ENCODE measurements around the gene TCFL5. TPM values are rescaled to one million over a fixed set of nuclear protein-coding genes. Genes with fewer than 3 reads are reported as not detected.

TCFL5 gene
- total RNA-seq, 1 donor from 2014 or later, result 11.0 TPM

DNA sequence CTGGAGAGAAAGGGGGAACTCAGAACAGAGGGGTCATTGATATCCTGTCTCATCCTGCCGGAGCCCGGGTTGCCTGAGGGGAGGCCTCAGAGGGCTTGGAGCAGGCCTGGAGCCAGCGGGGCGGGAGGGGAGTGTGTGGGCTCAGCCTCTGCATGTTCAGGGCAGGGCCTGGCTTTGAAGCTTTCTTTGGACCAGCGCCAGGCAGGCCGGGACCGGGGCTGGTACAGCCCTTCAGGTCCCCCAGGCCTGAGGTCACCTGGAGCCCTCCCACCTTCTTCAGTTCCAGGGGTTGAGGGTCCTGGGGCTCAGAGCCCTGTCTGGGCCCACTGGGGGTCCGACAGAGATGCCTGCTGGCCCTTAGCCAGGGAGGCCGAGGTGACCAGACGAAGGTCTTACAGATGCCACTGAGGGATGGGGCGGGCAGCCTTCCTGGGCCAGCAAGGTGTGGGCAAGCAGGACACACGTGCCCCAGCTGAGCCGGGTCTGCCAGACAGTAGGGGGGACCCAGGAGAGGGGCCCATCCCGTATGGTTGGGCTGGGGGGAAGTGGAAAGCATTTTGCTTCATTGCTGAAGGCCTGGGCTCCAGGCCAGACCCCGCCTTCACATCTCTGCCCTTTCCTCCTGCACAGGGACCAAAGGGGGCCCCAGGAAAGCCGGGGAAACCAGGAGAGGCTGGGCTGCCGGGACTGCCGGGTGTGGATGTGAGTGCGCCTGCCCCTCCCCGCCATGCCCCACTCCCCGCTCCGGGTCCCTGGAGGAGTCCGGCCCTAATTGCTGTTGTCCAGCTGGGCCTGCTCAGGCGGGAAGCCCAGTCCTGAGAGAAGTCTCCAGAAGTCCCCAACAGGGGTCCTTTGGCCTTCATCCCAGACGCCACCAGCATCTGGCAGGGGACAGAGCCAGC, 42.8 kb downstream of the TCFL5 start:
- Mint-ChIP-seq H3K4me3 (ENCODE audit: unreplicated experiment) (peak overlapping the region; percentile 34), H3K4me1 (ENCODE audit: low read depth, unreplicated experiment) (peaks cover 21% of the 10 kb centered on the region), H3K36me3 (ENCODE audit: low read depth, unreplicated experiment) (no peaks in the 10 kb centered on the region), H3K27ac (ENCODE audit: unreplicated experiment) (no peak overlapping the region), H3K27me3 (ENCODE audit: low read depth, unreplicated experiment) (peaks cover 2% of the 10 kb centered on the region), H3K9me3 (ENCODE audit: unreplicated experiment) (no peaks in the 10 kb centered on the region)
- Histone ChIP-seq H3K9ac (ENCODE audit: low read length) (no peak overlapping the region), H3K79me2 (ENCODE audit: insufficient read depth, low read length) (no peaks in the 10 kb centered on the region), H4K20me1 (ENCODE audit: insufficient read depth, low read length) (peaks cover 8% of the 10 kb centered on the region), H3K4me1 (ENCODE audit: insufficient read depth, low read length) (peaks cover 35% of the 10 kb centered on the region), H3K9me3 (ENCODE audit: insufficient read depth, low read depth, low read length) (no peaks in the 10 kb centered on the region), H3K4me3 (ENCODE audit: insufficient read depth, low read depth, low read length) (no peak overlapping the region), H3K36me3 (ENCODE audit: insufficient read depth, low read length) (no peaks in the 10 kb centered on the region), H3K27me3 (ENCODE audit: insufficient read depth, low read length) (peaks cover 15% of the 10 kb centered on the region), H2AFZ (ENCODE audit: low read depth, low read length) (no peak overlapping the region), H3K4me2 (ENCODE audit: low read length) (peak overlapping the region; percentile 41), H3K27ac (ENCODE audit: low read depth, low read length) (no peak overlapping the region)
- DNase-seq (ENCODE audit: low read depth), result no peak
- FAIRE-seq, result no peak
- TF ChIP-seq, protein P1, sequence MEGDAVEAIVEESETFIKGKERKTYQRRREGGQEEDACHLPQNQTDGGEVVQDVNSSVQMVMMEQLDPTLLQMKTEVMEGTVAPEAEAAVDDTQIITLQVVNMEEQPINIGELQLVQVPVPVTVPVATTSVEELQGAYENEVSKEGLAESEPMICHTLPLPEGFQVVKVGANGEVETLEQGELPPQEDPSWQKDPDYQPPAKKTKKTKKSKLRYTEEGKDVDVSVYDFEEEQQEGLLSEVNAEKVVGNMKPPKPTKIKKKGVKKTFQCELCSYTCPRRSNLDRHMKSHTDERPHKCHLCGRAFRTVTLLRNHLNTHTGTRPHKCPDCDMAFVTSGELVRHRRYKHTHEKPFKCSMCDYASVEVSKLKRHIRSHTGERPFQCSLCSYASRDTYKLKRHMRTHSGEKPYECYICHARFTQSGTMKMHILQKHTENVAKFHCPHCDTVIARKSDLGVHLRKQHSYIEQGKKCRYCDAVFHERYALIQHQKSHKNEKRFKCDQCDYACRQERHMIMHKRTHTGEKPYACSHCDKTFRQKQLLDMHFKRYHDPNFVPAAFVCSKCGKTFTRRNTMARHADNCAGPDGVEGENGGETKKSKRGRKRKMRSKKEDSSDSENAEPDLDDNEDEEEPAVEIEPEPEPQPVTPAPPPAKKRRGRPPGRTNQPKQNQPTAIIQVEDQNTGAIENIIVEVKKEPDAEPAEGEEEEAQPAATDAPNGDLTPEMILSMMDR (IDR thresholded peaks at IDR 0.05; ENCODE audit: insufficient read depth, low read depth, low read length), result no peak
- TF ChIP-seq EZH2 (IDR thresholded peaks at IDR 0.05; ENCODE audit: insufficient read depth, low read length), result no peak

DNA sequence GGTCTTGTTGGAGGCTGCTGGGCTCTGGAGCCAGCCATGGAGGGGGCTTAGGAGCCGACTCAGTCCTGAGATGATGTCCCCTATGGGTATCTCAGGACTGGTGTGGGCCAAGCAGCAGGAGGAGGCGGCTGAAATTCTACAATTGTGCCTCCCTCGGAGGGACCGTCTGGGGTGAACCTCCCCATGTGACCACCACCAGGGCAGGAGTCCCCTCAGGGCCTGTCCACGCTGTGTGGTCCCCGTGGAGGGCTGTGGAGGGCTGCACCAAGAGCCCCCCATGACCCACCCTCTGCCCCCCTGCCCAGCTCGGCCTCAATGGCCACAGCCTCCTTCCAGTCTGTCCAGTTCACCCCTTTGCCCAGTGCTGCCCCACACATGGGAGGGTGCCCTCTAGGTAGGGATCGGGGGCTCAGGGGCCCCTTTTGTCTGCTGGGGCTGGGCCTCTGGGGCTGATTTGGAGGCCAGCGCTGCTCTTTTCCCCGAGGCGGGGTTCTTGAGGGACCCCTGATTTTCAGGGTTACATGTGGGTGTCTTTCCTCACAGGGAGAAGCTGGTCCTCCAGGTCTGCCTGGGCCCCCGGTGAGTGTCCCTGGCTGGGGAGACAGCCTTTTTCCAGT, 43.5 kb downstream of the TCFL5 start:
- Histone ChIP-seq H3K79me2 (ENCODE audit: insufficient read depth, low read length) (no peaks in the 10 kb centered on the region), H3K4me2 (ENCODE audit: low read length) (peak overlapping the region; percentile 41), H3K27ac (ENCODE audit: low read depth, low read length) (no peak overlapping the region), H2AFZ (ENCODE audit: low read depth, low read length) (no peak overlapping the region), H4K20me1 (ENCODE audit: insufficient read depth, low read length) (peaks cover 13% of the 10 kb centered on the region), H3K4me1 (ENCODE audit: insufficient read depth, low read length) (peaks cover 32% of the 10 kb centered on the region), H3K9ac (ENCODE audit: low read length) (no peak overlapping the region), H3K4me3 (ENCODE audit: insufficient read depth, low read depth, low read length) (no peak overlapping the region), H3K27me3 (ENCODE audit: insufficient read depth, low read length) (peaks cover 15% of the 10 kb centered on the region), H3K36me3 (ENCODE audit: insufficient read depth, low read length) (no peaks in the 10 kb centered on the region), H3K9me3 (ENCODE audit: insufficient read depth, low read depth, low read length) (no peaks in the 10 kb centered on the region)
- no peak for DNase-seq (ENCODE audit: low read depth)
- FAIRE-seq, result no peak
- no peak for TF ChIP-seq EZH2 (IDR thresholded peaks at IDR 0.05; ENCODE audit: insufficient read depth, low read length)
- TF ChIP-seq, protein P1 (IDR thresholded peaks at IDR 0.05; ENCODE audit: insufficient read depth, low read depth, low read length), result no peak
- H3K27ac Mint-ChIP-seq (ENCODE audit: unreplicated experiment), result no peak overlapping the region
- H3K4me1 Mint-ChIP-seq (ENCODE audit: low read depth, unreplicated experiment), result peaks cover 20% of the 10 kb centered on the region
- peak overlapping the region; percentile 50 for H3K4me3 Mint-ChIP-seq (ENCODE audit: unreplicated experiment)
- peaks cover 2% of the 10 kb centered on the region for H3K27me3 Mint-ChIP-seq (ENCODE audit: low read depth, unreplicated experiment)
- H3K36me3 Mint-ChIP-seq (ENCODE audit: low read depth, unreplicated experiment), result no peaks in the 10 kb centered on the region
- H3K9me3 Mint-ChIP-seq (ENCODE audit: unreplicated experiment), result no peaks in the 10 kb centered on the region
